Right lobe of liver (tissue), 4 donors: ENCODE results near the gene APBB1.

Experiments
- POLR2A ChIP-seq: fragments of 450-650 bp; IDR thresholded peaks from one replicate; pipeline ENCODE4 v1.6.1; 2017; ENCODE audit warnings: antibody characterized with exemption, mild to moderate bottlenecking
- TF ChIP-seq, protein P1 (sequence below), 4 donors: fragments of 200-600 bp in 3 of 4; fragments of 450-650 bp in 1 of 4; IDR thresholded peaks; one replicate each; pipeline versions ENCODE4 v1.5.1 to v1.8.0; 2016 to 2022; ENCODE audit warnings: antibody characterized with exemption in 4 of 4, mild to moderate bottlenecking in 2 of 4
- donor health status: DM: no; HTN: no; CAD: no.
- donor health status: DM: no; HTN: no; CAD: no.
- donor health status: DM: no; HTN: yes; CAD: no.

DNA sequence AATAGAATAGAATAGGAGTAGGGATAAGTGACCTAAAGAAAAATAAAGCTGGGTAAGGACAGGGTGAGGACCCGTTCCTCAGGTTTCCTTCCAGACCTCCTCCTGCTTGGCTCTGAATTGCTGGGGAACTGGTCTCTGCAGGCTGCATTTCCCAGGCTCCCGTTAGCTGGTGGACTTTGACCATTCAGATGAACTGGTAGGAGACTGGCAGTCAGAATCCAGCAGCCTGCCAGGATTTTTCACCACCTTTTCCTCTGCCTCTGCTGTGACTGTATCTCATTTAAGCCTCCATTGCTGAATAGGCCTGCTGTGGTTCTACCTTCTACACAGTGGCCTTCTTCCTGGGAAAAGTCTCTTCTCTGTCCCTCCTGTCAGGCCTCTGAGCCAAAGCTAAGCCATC lies 53.2 kb downstream of the APBB1 start:
- TF ChIP-seq, protein P1, sequence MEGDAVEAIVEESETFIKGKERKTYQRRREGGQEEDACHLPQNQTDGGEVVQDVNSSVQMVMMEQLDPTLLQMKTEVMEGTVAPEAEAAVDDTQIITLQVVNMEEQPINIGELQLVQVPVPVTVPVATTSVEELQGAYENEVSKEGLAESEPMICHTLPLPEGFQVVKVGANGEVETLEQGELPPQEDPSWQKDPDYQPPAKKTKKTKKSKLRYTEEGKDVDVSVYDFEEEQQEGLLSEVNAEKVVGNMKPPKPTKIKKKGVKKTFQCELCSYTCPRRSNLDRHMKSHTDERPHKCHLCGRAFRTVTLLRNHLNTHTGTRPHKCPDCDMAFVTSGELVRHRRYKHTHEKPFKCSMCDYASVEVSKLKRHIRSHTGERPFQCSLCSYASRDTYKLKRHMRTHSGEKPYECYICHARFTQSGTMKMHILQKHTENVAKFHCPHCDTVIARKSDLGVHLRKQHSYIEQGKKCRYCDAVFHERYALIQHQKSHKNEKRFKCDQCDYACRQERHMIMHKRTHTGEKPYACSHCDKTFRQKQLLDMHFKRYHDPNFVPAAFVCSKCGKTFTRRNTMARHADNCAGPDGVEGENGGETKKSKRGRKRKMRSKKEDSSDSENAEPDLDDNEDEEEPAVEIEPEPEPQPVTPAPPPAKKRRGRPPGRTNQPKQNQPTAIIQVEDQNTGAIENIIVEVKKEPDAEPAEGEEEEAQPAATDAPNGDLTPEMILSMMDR (IDR thresholded peaks at IDR 0.05) = no peak
- TF ChIP-seq POLR2A = no peak
